HG03571 (cell line): Measurements from ENCODE around the gene SLC25A13.

Experiments
- ATAC-seq: cut with Tn5 transposase; IDR thresholded peaks from one replicate; pipeline ENCODE4 v1.9.1; 2021; ENCODE audit not compliant: unreplicated experiment

SLC25A13 gene

GRCh38 chr7:96244244-96244991 lies 77.5 kb downstream of the SLC25A13 start:
- no peak for ATAC-seq

DNA sequence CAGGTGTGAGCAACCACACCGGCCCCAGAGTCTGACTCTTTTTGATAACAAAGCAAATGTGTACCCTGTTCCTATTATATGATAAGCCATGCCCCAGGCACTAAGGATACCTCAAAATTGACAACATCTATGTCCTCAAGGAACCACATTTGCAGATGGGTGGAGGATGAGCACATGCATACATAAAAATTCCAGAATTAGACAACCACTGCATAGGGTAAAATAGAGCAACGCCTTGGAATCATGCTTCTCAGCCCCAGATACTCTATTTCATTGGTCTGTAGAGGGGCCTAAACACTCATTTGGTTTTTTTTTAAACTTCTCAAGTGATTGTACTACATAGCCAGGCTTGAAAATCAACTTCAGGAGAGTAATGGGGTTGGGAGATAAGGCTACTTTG lies 78.7 kb downstream of the SLC25A13 start:
- no peak for ATAC-seq

DNA sequence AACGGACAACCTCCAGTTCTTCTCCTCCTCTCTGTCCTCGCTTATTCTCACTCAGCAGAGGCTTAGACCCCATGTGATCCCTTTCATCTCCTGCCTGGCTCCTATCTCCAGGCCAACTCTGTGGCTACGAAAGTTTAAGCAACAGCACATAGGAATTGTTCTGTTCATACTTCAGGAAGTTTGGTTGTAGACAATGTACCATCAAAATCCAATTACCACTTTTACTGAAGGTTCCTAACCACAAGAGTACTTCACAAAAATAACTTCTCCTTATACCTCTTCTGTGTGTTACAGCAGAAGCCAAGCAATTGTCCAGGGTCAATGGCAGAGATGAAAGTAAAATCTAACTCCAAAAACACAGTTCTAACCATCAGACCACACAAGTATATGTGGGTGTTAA lies 80.0 kb downstream of the SLC25A13 start:
- ATAC-seq, result no peak

DNA sequence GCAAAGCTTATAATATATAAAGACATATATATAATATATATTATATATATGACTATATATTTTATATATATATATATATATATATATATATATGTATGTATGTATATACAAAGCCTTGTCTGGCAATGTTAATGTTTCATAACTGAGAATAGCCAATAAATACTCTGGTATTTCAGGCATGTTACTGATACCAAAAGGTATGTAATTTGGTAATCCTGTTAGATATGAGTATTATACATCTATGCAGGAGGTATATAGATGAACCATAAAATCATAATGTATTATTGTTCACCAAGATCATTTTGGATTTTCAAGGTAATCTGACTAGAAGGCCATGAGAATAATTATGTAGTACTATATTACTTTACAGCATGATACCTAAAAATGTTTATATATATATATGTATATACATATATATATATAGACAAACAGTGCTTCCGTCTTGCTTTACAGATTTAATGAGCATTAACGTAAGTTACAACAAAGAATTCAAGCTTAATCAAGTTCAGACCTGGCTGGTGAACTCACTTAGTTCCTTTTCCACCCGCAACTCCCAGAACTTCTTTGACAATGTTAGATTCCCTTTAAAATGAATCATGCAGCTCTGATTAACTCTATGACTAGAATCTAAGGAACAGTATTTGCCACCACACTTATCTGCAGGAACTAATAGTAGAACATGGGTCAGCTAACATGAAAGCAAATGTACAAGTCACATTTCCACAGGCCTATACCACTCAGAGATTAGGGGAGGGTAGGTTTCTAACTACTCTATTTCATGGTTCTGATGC lies 82.7 kb downstream of the SLC25A13 start:
- ATAC-seq, result no peak

GRCh38 chr7:96238474-96238873 lies 83.4 kb downstream of the SLC25A13 start:
- no peak for ATAC-seq

DNA sequence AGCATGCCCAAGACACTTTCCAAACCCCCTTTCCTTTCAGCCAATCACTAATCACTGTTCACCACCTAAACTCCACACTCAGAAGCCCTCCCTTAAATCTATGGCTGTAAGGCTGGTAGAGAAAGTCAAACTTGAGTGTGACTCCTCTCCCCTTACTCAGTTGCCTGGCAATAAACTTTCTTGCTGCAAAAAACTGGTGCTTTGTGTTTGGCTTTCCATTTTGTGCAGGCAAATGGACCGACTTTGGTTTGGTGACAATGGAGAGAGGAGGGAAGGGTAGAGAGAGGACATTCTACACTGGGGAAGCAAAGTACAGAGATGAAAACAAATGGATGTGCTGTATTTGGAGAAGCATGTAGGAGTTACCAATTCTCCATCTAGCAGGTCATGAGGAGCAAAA lies 84.9 kb downstream of the SLC25A13 start:
- no peak for ATAC-seq

GRCh38 chr7:96236198-96237039 lies 85.5 kb downstream of the SLC25A13 start:
- ATAC-seq, result no peak

DNA sequence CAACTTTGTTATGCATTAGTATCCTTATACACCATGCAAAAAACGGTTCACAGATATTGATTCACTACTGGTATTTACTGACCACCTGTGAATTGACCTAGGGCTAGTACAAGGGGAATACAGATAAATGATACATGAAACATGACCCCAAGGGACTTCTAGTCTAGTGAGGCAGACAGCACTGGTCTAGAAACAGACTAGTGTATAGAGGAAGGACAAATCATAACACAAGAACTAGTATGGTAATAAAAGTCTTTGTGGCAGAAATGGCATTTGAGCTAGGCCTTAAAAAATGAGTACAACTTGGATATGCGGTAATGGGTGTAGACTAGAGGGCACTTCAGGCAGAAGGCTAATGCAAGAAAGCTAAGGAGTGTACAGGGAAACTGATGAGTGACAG lies 86.6 kb downstream of the SLC25A13 start:
- no peak for ATAC-seq

GRCh38 chr7:96233528-96234154 lies 88.3 kb downstream of the SLC25A13 start:
- ATAC-seq, result no peak

- ATAC-seq, result no peak
Measured at GRCh38 chr7:96233084-96233483, 88.8 kb downstream of the SLC25A13 start.

DNA sequence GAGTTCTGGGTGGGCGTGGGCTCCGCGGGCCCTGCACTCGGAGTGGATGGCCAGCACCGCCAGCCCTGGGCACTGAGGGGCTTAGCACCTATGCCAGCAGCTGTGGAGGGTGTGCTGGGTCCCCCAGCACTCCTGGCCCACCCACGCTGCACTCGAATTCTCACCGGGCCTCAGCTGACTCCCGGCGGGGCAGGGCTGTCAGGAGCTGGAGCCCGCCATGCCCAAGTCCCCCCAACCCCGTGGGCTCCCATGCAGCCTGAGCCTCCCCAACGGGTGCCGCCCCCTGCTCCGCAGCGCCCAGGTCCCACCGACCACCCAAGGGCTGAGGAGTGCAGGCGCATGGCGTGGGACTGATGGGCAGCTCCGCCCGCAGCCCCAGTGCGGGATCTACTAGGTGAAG lies 93.1 kb downstream of the SLC25A13 start:
- no peak for ATAC-seq

DNA sequence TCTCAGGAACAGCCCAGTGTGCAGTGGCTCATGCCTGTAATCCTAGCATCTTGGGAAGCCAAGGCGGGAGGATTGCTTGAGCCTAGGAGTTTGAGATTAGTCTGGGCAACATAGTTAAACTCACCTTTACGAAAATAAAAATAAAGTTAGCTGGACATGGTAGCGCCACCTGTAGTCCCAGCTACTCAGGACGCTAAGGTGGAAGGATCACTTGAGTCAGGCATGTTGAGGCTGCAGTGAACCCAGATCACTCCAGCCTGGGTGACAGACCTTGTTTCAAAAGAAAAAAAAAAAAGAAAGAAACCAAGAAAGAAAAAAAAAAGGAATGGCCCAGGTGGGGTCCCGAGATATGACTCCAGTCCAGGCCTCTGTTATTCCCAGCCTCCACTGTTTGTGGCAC lies 96.6 kb downstream of the SLC25A13 start:
- no peak for ATAC-seq

- ATAC-seq, result no peak
Measured at GRCh38 chr7:96224685-96225084, 97.2 kb downstream of the SLC25A13 start.

GRCh38 chr7:96224073-96224472 lies 97.8 kb downstream of the SLC25A13 start:
- ATAC-seq, result no peak

- no peak for ATAC-seq
Measured at GRCh38 chr7:96221888-96222287, 100.0 kb downstream of the SLC25A13 start.

- no peak for ATAC-seq
Measured at GRCh38 chr7:96219378-96220130, 102.3 kb downstream of the SLC25A13 start.

- ATAC-seq, result no peak
Measured at GRCh38 chr7:96218664-96219243, 103.1 kb downstream of the SLC25A13 start.

DNA sequence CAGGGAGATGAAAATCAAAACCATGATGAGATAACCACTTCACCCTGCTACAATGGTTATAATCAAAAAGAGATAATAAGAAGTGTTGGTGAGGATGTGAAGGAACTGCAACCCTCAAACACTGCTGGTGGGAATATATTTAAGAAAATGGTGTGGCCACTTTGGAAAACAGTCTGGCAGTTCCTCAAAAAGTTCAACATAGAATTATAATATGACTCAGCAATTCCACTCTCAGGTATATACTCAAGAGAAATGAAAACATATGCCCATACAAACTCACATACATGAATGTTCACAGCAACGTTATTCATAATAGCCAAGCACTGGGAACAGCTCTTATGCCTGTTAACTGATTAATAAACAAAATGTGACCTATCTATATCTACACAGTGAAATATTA lies 104.8 kb downstream of the SLC25A13 start:
- no peak for ATAC-seq

GRCh38 chr7:96216373-96216772 lies 105.5 kb downstream of the SLC25A13 start:
- ATAC-seq, result no peak

DNA sequence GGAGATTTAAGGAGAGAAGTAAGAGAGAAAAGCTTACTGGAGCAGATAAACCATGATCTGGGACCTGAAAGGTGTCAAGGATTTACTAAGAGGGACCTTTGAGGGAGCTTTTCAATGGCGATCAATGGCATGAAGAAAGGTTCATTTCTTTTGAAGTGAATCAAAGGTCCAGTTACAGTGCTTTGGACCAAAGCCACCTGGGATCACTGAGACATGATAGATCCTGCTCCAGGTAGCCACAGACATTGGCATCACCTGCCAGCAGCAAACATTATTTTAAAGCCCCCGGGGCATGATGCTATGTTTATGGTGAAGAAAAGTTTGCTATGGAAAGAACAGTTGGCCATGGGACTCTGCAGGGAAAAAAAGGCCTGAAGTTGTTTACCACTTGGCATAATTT lies 109.4 kb downstream of the SLC25A13 start:
- ATAC-seq, result no peak
